Fibroblast of lung (primary cell): ENCODE data around the gene KCNJ12.

Source experiments
- EZH2 ChIP-seq: IDR thresholded peaks from 2 replicates; pipeline ENCODE4 v1.5.1; 2012; ENCODE audit warnings: low read length, control low read depth, mild to moderate bottlenecking; ENCODE audit errors: missing control alignments
- TF ChIP-seq, protein P1 (sequence below), 2 donors: IDR thresholded peaks in 1 of 2; conservative IDR thresholded peaks in 1 of 2; 1 replicate in 1 of 2; 2 replicates in 1 of 2; pipeline ENCODE4 v1.5.1; 2011 to 2012; ENCODE audit warnings: low read length in 2 of 2, control low read depth in 1 of 2, inconsistent platforms in 1 of 2, low read depth in 1 of 2, mild to moderate bottlenecking in 1 of 2

DNA sequence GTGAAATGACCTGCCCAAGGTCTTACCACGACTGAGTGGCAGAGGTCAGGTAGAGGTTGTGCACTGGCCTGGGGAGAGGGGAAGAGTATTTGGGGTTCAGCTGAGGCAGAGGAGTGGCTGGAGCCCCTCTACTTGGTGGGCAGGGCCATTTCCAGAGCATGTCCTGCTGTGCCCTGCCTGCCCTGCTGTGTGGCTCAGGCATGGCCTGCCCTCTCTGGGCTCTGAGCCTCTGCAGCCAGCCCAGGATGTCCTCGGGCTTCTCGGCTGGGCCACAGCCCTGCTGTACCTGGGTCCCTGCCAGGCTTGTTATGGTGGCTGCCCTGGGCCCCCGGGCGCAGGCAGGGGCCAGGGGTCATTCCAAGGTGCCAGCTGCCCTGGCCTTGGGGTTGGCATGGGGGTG lies 19.6 kb downstream of the KCNJ12 start:
- no peak for TF ChIP-seq EZH2
- TF ChIP-seq, protein P1, sequence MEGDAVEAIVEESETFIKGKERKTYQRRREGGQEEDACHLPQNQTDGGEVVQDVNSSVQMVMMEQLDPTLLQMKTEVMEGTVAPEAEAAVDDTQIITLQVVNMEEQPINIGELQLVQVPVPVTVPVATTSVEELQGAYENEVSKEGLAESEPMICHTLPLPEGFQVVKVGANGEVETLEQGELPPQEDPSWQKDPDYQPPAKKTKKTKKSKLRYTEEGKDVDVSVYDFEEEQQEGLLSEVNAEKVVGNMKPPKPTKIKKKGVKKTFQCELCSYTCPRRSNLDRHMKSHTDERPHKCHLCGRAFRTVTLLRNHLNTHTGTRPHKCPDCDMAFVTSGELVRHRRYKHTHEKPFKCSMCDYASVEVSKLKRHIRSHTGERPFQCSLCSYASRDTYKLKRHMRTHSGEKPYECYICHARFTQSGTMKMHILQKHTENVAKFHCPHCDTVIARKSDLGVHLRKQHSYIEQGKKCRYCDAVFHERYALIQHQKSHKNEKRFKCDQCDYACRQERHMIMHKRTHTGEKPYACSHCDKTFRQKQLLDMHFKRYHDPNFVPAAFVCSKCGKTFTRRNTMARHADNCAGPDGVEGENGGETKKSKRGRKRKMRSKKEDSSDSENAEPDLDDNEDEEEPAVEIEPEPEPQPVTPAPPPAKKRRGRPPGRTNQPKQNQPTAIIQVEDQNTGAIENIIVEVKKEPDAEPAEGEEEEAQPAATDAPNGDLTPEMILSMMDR (conservative IDR thresholded peaks at IDR 0.05 in 1 of 2, IDR thresholded peaks at IDR 0.05 in 1 of 2; ENCODE audit: low read depth in 1 of 2, low read length in 2 of 2): no peak
